Suprapubic skin (tissue), 4 donors: ENCODE measurements around the gene CHST14. TPM values are rescaled to one million over a fixed set of nuclear protein-coding genes. Genes with fewer than 3 reads are reported as not detected.
A peak's percentile ranks its signal among the peaks of the same experiment; 100 is the strongest.

Experiments used
- DNase-seq, 2 donors: peaks; one replicate each; pipeline ENCODE4 v3.0.0-alpha.2; 2019; ENCODE audit warnings: low spot score in 2 of 2
- H3K27ac ChIP-seq: fragments of 200-600 bp; sonication (generic); one replicate; pipeline ENCODE4 v1.5.1; 2019
- H3K27me3 ChIP-seq: fragments of 200-600 bp; sonication (generic); one replicate; pipeline ENCODE4 v1.5.1; 2019
- H3K36me3 ChIP-seq: fragments of 200-600 bp; sonication (generic); one replicate; pipeline ENCODE4 v1.5.1; 2019
- H3K4me1 ChIP-seq: fragments of 200-600 bp; sonication (generic); one replicate; pipeline ENCODE4 v1.5.1; 2019
- H3K4me3 ChIP-seq: fragments of 200-600 bp; sonication (generic); one replicate; pipeline ENCODE4 v1.5.1; 2019; ENCODE audit warnings: mild to moderate bottlenecking
- H3K9me3 ChIP-seq: fragments of 200-600 bp; sonication (generic); one replicate; pipeline ENCODE4 v1.5.1; 2019
- EP300 ChIP-seq: sonication (generic); formaldehyde crosslinking; IDR thresholded peaks from one replicate; pipeline ENCODE4 v1.6.1; 2017; ENCODE audit warnings: antibody characterized with exemption
- POLR2A ChIP-seq, 2 donors: fragments of 450-650 bp; IDR thresholded peaks; one replicate each; pipeline ENCODE4 v1.6.1; 2017; ENCODE audit warnings: antibody characterized with exemption in 2 of 2, mild to moderate bottlenecking in 2 of 2, moderate library complexity in 2 of 2
- POLR2AphosphoS5 ChIP-seq, 3 donors: sonication (generic); formaldehyde crosslinking; IDR thresholded peaks; one replicate each; pipeline ENCODE4 v1.6.1; 2017; ENCODE audit warnings: antibody characterized with exemption in 3 of 3
- WGBS: methylation state at CpG from one replicate; pipeline ENCODE4 v1.1.5; 2018; 5-methylcytosine and 5-hydroxymethylcytosine counted together
- total RNA-seq, 4 donors: library from RNA; depleted of rRNA; stranded (reverse); fragments of >200 nt; gene quantifications; one replicate each; pipeline ENCODE4 v1.1.0, GENCODE V29; 2016
- TF ChIP-seq, protein P1 (sequence below), 2 donors: fragments of 200-600 bp in 1 of 2; fragments of 450-650 bp in 1 of 2; sonication (generic) in 1 of 2; IDR thresholded peaks; one replicate each; pipeline ENCODE4 v1.5.1; 2016 to 2019; ENCODE audit warnings: antibody characterized with exemption in 2 of 2, mild to moderate bottlenecking in 1 of 2, moderate library complexity in 1 of 2

Gene CHST14
- total RNA-seq, 4 donors from 2014 or later = 6.9 to 13.6 (median 8.3) TPM

- H3K4me1 ChIP-seq = peaks cover 28% of the 10 kb centered on the region
- TF ChIP-seq, protein P1, sequence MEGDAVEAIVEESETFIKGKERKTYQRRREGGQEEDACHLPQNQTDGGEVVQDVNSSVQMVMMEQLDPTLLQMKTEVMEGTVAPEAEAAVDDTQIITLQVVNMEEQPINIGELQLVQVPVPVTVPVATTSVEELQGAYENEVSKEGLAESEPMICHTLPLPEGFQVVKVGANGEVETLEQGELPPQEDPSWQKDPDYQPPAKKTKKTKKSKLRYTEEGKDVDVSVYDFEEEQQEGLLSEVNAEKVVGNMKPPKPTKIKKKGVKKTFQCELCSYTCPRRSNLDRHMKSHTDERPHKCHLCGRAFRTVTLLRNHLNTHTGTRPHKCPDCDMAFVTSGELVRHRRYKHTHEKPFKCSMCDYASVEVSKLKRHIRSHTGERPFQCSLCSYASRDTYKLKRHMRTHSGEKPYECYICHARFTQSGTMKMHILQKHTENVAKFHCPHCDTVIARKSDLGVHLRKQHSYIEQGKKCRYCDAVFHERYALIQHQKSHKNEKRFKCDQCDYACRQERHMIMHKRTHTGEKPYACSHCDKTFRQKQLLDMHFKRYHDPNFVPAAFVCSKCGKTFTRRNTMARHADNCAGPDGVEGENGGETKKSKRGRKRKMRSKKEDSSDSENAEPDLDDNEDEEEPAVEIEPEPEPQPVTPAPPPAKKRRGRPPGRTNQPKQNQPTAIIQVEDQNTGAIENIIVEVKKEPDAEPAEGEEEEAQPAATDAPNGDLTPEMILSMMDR (IDR thresholded peaks at IDR 0.05) = no peak
- TF ChIP-seq POLR2A (IDR thresholded peaks at IDR 0.05) (no peak), EP300 (no peak), POLR2AphosphoS5 (IDR thresholded peaks at IDR 0.05) (no peak)
- H3K27ac ChIP-seq = no peak overlapping the region
- no peak overlapping the region for H3K4me3 ChIP-seq
- H3K27me3 ChIP-seq = no peaks in the 10 kb centered on the region
- no peaks in the 10 kb centered on the region for H3K36me3 ChIP-seq
- no peaks in the 10 kb centered on the region for H3K9me3 ChIP-seq
- no peak for DNase-seq
- WGBS = 86% methylated on average over 1 of the region's 1 CpG
Observed at GRCh38 chr15:40508216-40508615, 37.4 kb downstream of the CHST14 start.

GRCh38 chr15:40510201-40510600, 39.4 kb downstream of the CHST14 start:
- H3K4me3 ChIP-seq = no peak overlapping the region
- H3K27ac ChIP-seq = no peak overlapping the region
- TF ChIP-seq POLR2AphosphoS5 (IDR thresholded peaks at IDR 0.05) (no peak), POLR2A (IDR thresholded peaks at IDR 0.05) (no peak), EP300 (no peak)
- TF ChIP-seq, protein P1 (IDR thresholded peaks at IDR 0.05) = no peak
- H3K27me3 ChIP-seq = no peaks in the 10 kb centered on the region
- no peak for DNase-seq
- H3K36me3 ChIP-seq = no peaks in the 10 kb centered on the region
- 62% methylated on average over 2 of the region's 2 CpGs for WGBS
- peaks cover 28% of the 10 kb centered on the region for H3K4me1 ChIP-seq
- no peaks in the 10 kb centered on the region for H3K9me3 ChIP-seq

GRCh38 chr15:40511093-40511471, 40.3 kb downstream of the CHST14 start:
- no peak for DNase-seq
- Histone ChIP-seq H3K36me3 (no peaks in the 10 kb centered on the region), H3K9me3 (no peaks in the 10 kb centered on the region), H3K4me3 (peak overlapping the region; percentile 66), H3K27ac (peak overlapping the region; percentile 35), H3K4me1 (peaks cover 28% of the 10 kb centered on the region), H3K27me3 (no peaks in the 10 kb centered on the region)
- TF ChIP-seq POLR2A (IDR thresholded peaks at IDR 0.05) (no peak), EP300 (no peak), POLR2AphosphoS5 (IDR thresholded peaks at IDR 0.05) (no peak)
- TF ChIP-seq, protein P1 (IDR thresholded peaks at IDR 0.05) = no peak
- WGBS = 14% methylated on average over 16 of the region's 22 CpGs

GRCh38 chr15:40511472-40512133, 40.8 kb downstream of the CHST14 start:
- 2% methylated on average over 17 of the region's 61 CpGs for WGBS

GRCh38 chr15:40512440-40512839, 41.7 kb downstream of the CHST14 start:
- no peak for DNase-seq
- Histone ChIP-seq H3K27me3 (no peaks in the 10 kb centered on the region), H3K36me3 (no peaks in the 10 kb centered on the region), H3K4me3 (no peak overlapping the region), H3K4me1 (peaks cover 20% of the 10 kb centered on the region), H3K27ac (no peak overlapping the region), H3K9me3 (no peaks in the 10 kb centered on the region)
- 89% methylated on average over 2 of the region's 2 CpGs for WGBS
- no peak for TF ChIP-seq EP300
- TF ChIP-seq POLR2AphosphoS5 (IDR thresholded peaks at IDR 0.05) = no peak
- TF ChIP-seq, protein P1 (IDR thresholded peaks at IDR 0.05) = no peak
- no peak for TF ChIP-seq POLR2A (IDR thresholded peaks at IDR 0.05)

More at GRCh38 chr15:40511472-40512133, 40.8 kb downstream of the CHST14 start:
- Histone ChIP-seq H3K27me3 (no peaks in the 10 kb centered on the region), H3K4me3 (peak overlapping the region; percentile 66), H3K27ac (peak overlapping the region; percentile 35), H3K36me3 (no peaks in the 10 kb centered on the region), H3K9me3 (no peaks in the 10 kb centered on the region), H3K4me1 (peaks cover 28% of the 10 kb centered on the region)
- DNase-seq = peak in 1 of 2 donors; percentile 78
- TF ChIP-seq EP300 (no peak), POLR2AphosphoS5 (IDR thresholded peaks at IDR 0.05) (no peak), POLR2A (IDR thresholded peaks at IDR 0.05) (no peak)
- TF ChIP-seq, protein P1 (IDR thresholded peaks at IDR 0.05) = no peak
